ENCODE data around the gene GTF3A. TPM values are rescaled to one million over a fixed set of nuclear protein-coding genes. Genes with fewer than 3 reads are reported as not detected.
A peak's percentile ranks its signal among the peaks of the same experiment; 100 is the strongest.

The GTF3A gene
- total and polyA plus RNA-seq, 2 donors = 247 to 293 TPM

DNA sequence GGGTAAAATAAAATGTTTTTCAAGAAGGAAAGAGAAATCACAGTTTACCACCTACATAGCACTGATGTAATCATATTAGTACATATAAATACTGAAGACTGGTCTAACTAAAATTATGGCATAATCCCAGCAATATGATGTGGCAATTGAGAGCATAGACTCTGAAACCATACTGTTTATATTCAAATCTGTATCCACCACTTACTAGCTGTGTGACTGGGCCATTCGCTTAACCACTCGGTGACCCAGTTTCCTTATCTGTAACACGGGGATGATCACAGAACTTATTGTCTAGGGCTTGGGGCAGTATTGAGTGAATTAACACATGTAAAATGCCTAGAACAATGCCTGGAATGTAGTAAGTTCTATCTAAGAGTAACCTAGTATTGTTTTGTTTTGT, 13.1 kb upstream of the GTF3A start:
- no peak for DNase-seq (ENCODE audit: low read depth in 6 of 9, low spot score in 9 of 9)
- Histone ChIP-seq H3K36me3 (ENCODE audit: control insufficient read depth in 2 of 2, insufficient read depth in 2 of 2, low read length in 1 of 2) (no peaks in the 10 kb centered on the region), H3K9me3 (ENCODE audit: control insufficient read depth in 2 of 2, insufficient read depth in 1 of 2, low read length in 1 of 2) (no peaks in the 10 kb centered on the region), H3K4me3 (ENCODE audit: low read length in 2 of 2) (no peak overlapping the region), H3K27me3 (ENCODE audit: control insufficient read depth in 2 of 2, insufficient read depth in 1 of 2, low read length in 1 of 2) (peaks cover 0 to 2% of the 10 kb centered on the region in 2 donors), H3K27ac (ENCODE audit: low read depth in 1 of 2, low read length in 1 of 2) (no peak overlapping the region), H3K4me1 (ENCODE audit: control insufficient read depth in 2 of 2, insufficient read depth in 2 of 2, low read length in 2 of 2) (peaks cover 0 to 6% of the 10 kb centered on the region in 2 donors)
- WGBS = 94% methylated on average over 3 of the region's 3 CpGs

DNA sequence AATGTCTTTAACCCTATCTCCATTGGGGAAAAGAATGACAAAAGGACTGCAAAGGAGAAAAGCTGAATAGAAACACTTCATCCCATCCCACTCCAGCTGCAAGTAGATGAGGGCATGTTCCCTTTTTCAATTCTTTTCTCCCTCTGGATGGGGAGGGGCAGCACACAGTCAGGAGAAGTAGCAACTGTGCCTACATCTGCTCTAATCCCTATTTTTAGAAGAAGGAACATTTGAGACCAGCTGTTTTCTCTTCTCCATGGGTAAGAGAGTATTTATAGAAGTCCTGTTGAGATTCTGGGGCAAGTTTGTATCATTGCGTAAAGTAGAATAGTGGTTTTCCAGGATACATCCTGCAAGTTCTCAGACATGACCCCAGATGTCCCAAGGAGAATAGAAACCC, 9.3 kb upstream of the GTF3A start:
- Histone ChIP-seq H3K27me3 (ENCODE audit: control insufficient read depth in 2 of 2, insufficient read depth in 1 of 2, low read length in 1 of 2) (peaks cover 0 to 2% of the 10 kb centered on the region in 2 donors), H3K4me3 (ENCODE audit: low read length in 2 of 2) (no peak overlapping the region), H3K36me3 (ENCODE audit: control insufficient read depth in 2 of 2, insufficient read depth in 2 of 2, low read length in 1 of 2) (no peaks in the 10 kb centered on the region), H3K9me3 (ENCODE audit: control insufficient read depth in 2 of 2, insufficient read depth in 1 of 2, low read length in 1 of 2) (no peaks in the 10 kb centered on the region), H3K27ac (ENCODE audit: low read depth in 1 of 2, low read length in 1 of 2) (no peak overlapping the region), H3K4me1 (ENCODE audit: control insufficient read depth in 2 of 2, insufficient read depth in 2 of 2, low read length in 2 of 2) (peaks cover 0 to 4% of the 10 kb centered on the region in 2 donors)
- DNase-seq (ENCODE audit: low read depth in 6 of 9, low spot score in 9 of 9) = no peak
- 98% methylated on average over 1 of the region's 1 CpG for WGBS

DNA sequence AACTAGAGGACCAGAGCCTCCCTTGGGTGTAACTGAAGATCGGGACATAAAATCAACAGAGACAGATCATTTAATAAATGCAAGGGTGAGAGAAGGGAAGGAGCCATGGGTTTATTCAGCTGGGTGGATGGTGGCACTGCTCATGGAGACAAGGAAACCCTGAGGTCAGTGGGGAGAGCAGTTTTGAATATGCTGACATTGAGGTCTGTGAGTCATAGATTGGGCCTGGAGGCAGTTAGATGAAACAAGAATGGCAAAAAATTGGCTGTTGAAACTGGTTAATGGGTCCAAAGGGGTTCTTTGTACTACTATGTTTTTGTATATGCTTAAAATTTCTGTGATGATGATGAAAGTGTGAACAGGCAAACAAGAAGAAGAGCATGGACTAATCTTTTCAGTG, 5.1 kb upstream of the GTF3A start:
- no peaks in the 10 kb centered on the region for H3K9me3 ChIP-seq (ENCODE audit: control insufficient read depth in 2 of 2, insufficient read depth in 1 of 2, low read length in 1 of 2)
- H3K36me3 ChIP-seq (ENCODE audit: control insufficient read depth in 2 of 2, insufficient read depth in 2 of 2, low read length in 1 of 2) = no peaks in the 10 kb centered on the region
- H3K27ac ChIP-seq (ENCODE audit: low read depth in 1 of 2, low read length in 1 of 2) = no peak overlapping the region
- no peak for DNase-seq (ENCODE audit: low read depth in 6 of 9, low spot score in 9 of 9)
- WGBS = 98% methylated on average over 1 of the region's 1 CpG
- no peaks in the 10 kb centered on the region for H3K27me3 ChIP-seq (ENCODE audit: control insufficient read depth in 2 of 2, insufficient read depth in 1 of 2, low read length in 1 of 2)
- peaks cover 0 to 9% of the 10 kb centered on the region in 2 donors for H3K4me1 ChIP-seq (ENCODE audit: control insufficient read depth in 2 of 2, insufficient read depth in 2 of 2, low read length in 2 of 2)
- no peak overlapping the region for H3K4me3 ChIP-seq (ENCODE audit: low read length in 2 of 2)

DNA sequence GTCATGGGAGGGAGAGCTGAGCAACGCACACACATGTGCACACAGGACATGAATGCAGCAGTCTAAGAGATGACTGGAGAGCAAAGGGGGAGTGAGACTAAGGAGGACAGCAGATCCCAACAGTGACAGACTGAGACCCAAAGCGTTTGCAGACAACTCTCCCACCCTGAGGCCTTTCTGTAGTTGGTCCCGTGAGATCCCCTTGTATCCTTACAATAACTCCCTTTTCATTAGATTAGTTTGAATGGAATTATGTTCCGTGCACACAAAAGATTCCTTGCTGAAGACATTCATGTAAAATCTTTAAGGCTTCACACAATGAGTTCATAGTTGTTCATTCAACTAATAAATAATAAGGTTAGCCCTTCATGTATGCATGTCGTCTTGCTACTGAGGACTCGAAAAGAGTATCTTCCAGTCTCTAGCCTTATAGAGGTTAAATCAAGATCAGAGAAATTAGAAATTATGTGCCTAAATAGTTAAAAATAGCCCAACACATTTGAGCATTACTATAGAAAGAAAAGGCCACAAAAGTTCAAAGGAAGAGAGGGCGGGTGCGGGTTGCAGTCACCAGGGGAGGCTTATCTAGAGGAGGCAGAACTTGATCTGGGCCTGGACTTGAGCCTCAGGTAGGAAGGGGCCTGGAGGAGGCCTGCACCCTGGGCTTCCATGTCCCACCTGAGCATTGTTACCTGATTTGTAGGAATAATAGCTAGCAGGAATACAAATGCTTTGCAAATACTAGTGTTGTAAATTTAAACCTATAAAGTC, 3.1 kb upstream of the GTF3A start:
- WGBS = 96% methylated on average over 8 of the region's 8 CpGs
- no peaks in the 10 kb centered on the region for H3K36me3 ChIP-seq (ENCODE audit: control insufficient read depth in 2 of 2, insufficient read depth in 2 of 2, low read length in 1 of 2)

DNA sequence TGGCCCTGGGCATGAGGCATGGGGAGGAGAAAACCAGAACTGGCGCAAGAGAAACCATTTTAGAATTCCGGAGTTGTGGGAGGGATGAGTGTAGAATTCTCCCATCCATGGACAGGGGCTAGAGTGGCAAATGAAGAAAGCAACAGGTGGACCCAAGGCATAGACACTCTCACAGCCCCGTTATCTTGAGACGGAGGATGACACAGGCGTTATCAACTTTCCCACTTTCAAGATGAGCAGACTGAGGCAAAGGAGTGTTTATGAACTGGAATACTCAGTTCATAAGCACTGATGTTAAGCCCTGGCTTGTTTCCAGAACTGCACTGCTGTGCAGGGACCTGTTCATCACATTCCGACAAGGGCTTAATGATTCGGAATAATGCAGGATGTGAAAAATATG, 1.1 kb upstream of the GTF3A start:
- H3K4me3 ChIP-seq (ENCODE audit: low read length in 2 of 2) = no peak overlapping the region
- peaks cover 12 to 41% of the 10 kb centered on the region in 2 donors for H3K4me1 ChIP-seq (ENCODE audit: control insufficient read depth in 2 of 2, insufficient read depth in 2 of 2, low read length in 2 of 2)
- H3K9me3 ChIP-seq (ENCODE audit: control insufficient read depth in 2 of 2, insufficient read depth in 1 of 2, low read length in 1 of 2) = no peaks in the 10 kb centered on the region
- peaks cover 0 to 7% of the 10 kb centered on the region in 2 donors for H3K36me3 ChIP-seq (ENCODE audit: control insufficient read depth in 2 of 2, insufficient read depth in 2 of 2, low read length in 1 of 2)
- no peaks in the 10 kb centered on the region for H3K27me3 ChIP-seq (ENCODE audit: control insufficient read depth in 2 of 2, insufficient read depth in 1 of 2, low read length in 1 of 2)
- DNase-seq (ENCODE audit: low read depth in 6 of 9, low spot score in 9 of 9) = no peak
- 96% methylated on average over 7 of the region's 7 CpGs for WGBS
- H3K27ac ChIP-seq (ENCODE audit: low read depth in 1 of 2, low read length in 1 of 2) = no peak overlapping the region

More for the DNA sequence above, 3.1 kb upstream of the GTF3A start:
- Histone ChIP-seq H3K9me3 (ENCODE audit: control insufficient read depth in 2 of 2, insufficient read depth in 1 of 2, low read length in 1 of 2) (no peaks in the 10 kb centered on the region), H3K4me3 (ENCODE audit: low read length in 2 of 2) (no peak overlapping the region), H3K4me1 (ENCODE audit: control insufficient read depth in 2 of 2, insufficient read depth in 2 of 2, low read length in 2 of 2) (peaks cover 0 to 21% of the 10 kb centered on the region in 2 donors), H3K27ac (ENCODE audit: low read depth in 1 of 2, low read length in 1 of 2) (no peak overlapping the region), H3K27me3 (ENCODE audit: control insufficient read depth in 2 of 2, insufficient read depth in 1 of 2, low read length in 1 of 2) (no peaks in the 10 kb centered on the region)
- no peak for DNase-seq (ENCODE audit: low read depth in 6 of 9, low spot score in 9 of 9)

DNA sequence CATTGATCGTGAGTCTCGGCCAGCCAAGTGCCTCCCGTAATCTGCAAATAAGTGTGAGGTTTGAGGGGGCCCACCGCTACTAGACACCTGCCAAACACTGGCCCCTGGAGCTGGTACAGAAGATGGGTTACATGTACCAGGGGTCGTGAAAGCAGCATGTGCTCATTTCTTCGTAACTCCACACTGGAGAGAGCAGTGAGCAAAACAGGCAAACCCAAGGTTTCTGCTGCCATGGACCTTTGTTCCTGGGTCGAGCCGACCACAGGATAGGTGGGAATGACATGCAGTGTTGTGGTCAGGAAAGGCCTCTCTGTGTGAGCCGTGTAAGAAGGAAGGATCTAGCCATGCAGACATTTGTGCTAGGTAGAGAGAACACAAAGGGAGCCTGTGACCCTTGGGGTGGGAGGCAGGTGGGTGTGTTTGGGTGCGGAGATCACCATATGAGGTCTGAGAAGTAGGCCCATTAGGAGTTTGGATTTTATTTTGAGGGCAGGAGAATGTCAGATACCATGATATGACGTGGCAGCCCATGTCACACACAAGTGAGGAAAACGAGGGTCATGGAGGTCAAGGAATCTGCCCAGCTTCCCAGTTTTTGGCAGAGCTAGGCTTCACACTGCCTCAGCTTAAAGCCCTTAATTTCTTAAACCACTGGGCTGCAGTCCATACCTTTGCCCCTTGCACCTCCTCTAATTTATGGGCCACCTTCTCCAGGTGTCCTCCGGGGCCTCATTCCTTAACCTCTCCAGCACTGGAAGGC, 919 bp downstream of the GTF3A start:
- H3K9me3 ChIP-seq (ENCODE audit: control insufficient read depth in 2 of 2, insufficient read depth in 1 of 2, low read length in 1 of 2) = no peaks in the 10 kb centered on the region
- peaks cover 19 to 49% of the 10 kb centered on the region in 2 donors for H3K4me1 ChIP-seq (ENCODE audit: control insufficient read depth in 2 of 2, insufficient read depth in 2 of 2, low read length in 2 of 2)
- H3K27ac ChIP-seq (ENCODE audit: low read depth in 1 of 2, low read length in 1 of 2) = peak overlapping the region; percentile 96 to 97
- DNase-seq (ENCODE audit: low read depth in 6 of 9, low spot score in 9 of 9) = peak in 3 of 9 donors; percentile 5 to 52 (median 33)
- peaks cover 7 to 26% of the 10 kb centered on the region in 2 donors for H3K36me3 ChIP-seq (ENCODE audit: control insufficient read depth in 2 of 2, insufficient read depth in 2 of 2, low read length in 1 of 2)
- H3K4me3 ChIP-seq (ENCODE audit: low read length in 2 of 2) = peak overlapping the region; percentile 76 to 81
- no peaks in the 10 kb centered on the region for H3K27me3 ChIP-seq (ENCODE audit: control insufficient read depth in 2 of 2, insufficient read depth in 1 of 2, low read length in 1 of 2)
- 14% methylated on average over 13 of the region's 13 CpGs for WGBS

DNA sequence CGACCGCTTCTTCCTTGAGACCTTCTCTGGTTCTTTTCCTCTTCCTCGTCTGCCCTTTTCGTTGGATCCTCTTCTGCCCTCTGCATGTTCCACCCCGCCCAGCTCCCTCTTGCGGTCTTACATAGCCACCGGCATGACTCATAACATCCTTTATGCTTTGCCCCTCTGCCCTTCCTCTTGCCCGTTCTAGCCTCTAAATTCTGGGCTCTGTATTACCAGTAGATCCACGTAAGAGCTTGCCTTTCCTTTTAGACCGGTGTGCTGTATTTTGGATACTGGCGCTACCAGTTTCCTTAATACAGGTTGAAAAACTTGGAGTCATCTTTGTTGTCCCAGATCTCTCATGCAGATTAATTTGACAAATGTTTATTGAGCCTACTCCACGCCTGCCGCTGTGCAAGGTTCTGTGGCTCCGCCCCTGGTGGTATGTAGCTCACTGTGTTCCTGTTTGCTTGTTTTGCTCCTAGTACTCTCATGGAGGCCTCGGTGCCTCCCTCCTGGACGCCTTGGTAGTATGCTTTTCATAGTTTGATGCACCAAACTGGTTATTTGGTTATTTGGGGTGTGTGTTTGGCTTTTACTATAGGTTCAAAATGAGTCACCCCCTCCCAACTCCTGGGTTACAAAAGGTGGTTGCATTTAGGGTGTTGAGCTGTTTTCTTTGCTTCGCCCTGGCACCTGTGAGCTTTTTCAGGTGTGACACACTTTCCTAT, 1.7 kb downstream of the GTF3A start:
- Histone ChIP-seq H3K4me1 (ENCODE audit: control insufficient read depth in 2 of 2, insufficient read depth in 2 of 2, low read length in 2 of 2) (peaks cover 19 to 49% of the 10 kb centered on the region in 2 donors), H3K36me3 (ENCODE audit: control insufficient read depth in 2 of 2, insufficient read depth in 2 of 2, low read length in 1 of 2) (peaks cover 8 to 33% of the 10 kb centered on the region in 2 donors), H3K4me3 (ENCODE audit: low read length in 2 of 2) (peak overlapping the region; percentile 76 to 81), H3K9me3 (ENCODE audit: control insufficient read depth in 2 of 2, insufficient read depth in 1 of 2, low read length in 1 of 2) (no peaks in the 10 kb centered on the region), H3K27me3 (ENCODE audit: control insufficient read depth in 2 of 2, insufficient read depth in 1 of 2, low read length in 1 of 2) (no peaks in the 10 kb centered on the region), H3K27ac (ENCODE audit: low read depth in 1 of 2, low read length in 1 of 2) (peak overlapping the region; percentile 96 to 97)
- DNase-seq (ENCODE audit: low read depth in 6 of 9, low spot score in 9 of 9) = peak in 7 of 9 donors; percentile 74 to 91 (median 79)
- WGBS = 4% methylated on average over 17 of the region's 17 CpGs

DNA sequence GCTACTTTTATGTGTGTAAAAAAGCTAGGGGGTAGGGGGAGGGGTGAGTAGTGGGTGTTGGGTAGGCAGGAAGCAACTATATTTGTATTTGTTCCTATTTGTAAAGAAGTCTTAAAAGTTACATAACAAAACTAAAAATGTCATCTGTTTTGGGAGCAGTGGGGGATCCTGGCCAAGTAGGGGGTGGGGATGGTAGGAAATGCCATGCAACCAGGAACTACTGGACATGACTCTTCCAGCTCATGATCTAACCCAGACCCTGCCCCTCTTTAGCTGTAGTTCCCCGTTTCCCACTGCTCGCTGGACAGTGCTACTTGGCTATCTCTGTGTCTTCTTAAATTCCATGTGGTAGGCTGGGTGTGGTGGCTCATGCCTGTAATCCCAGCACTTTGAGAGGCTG, 3.2 kb downstream of the GTF3A start:
- H3K4me1 ChIP-seq (ENCODE audit: control insufficient read depth in 2 of 2, insufficient read depth in 2 of 2, low read length in 2 of 2) = peaks cover 19 to 49% of the 10 kb centered on the region in 2 donors
- WGBS = 94% methylated on average over 2 of the region's 2 CpGs
- peak in 2 of 9 donors; percentile 35 to 38 for DNase-seq (ENCODE audit: low read depth in 6 of 9, low spot score in 9 of 9)
- peak overlapping the region; percentile 96 to 97 for H3K27ac ChIP-seq (ENCODE audit: low read depth in 1 of 2, low read length in 1 of 2)
- H3K4me3 ChIP-seq (ENCODE audit: low read length in 2 of 2) = peak overlapping the region; percentile 76 to 81
- H3K36me3 ChIP-seq (ENCODE audit: control insufficient read depth in 2 of 2, insufficient read depth in 2 of 2, low read length in 1 of 2) = peaks cover 22 to 48% of the 10 kb centered on the region in 2 donors
- H3K9me3 ChIP-seq (ENCODE audit: control insufficient read depth in 2 of 2, insufficient read depth in 1 of 2, low read length in 1 of 2) = peaks cover 0 to 1% of the 10 kb centered on the region in 2 donors
- no peaks in the 10 kb centered on the region for H3K27me3 ChIP-seq (ENCODE audit: control insufficient read depth in 2 of 2, insufficient read depth in 1 of 2, low read length in 1 of 2)

All from thymus (tissue), 11 donors.